Islet of Langerhans (tissue), 1 donor: ENCODE results near the gene TAGLN.
"Not testable (repeated sequence)": the region's sequence is repeated elsewhere in the genome, so short reads cannot be mapped to it uniquely, and the experiment has no call there.

Experiments
- FAIRE-seq: peaks from one replicate; lab custom pipeline; 2011; peaks lifted over from hg19 to GRCh38; lab: Jason Lieb, UNC

The TAGLN gene

GRCh38 chr11:117197006-117197405, 2.2 kb upstream of the TAGLN start:
- FAIRE-seq = no peak

- FAIRE-seq = no peak
These were observed 1.4 kb upstream of the TAGLN start for GRCh38 chr11:117197516-117198456.

- FAIRE-seq = no peak
These were observed 557 bp upstream of the TAGLN start for GRCh38 chr11:117198613-117199012.

GRCh38 chr11:117199916-117200812, 994 bp downstream of the TAGLN start:
- no peak for FAIRE-seq

GRCh38 chr11:117200813-117201657, 1.9 kb downstream of the TAGLN start:
- no peak for FAIRE-seq

- FAIRE-seq = no peak
These were observed 2.6 kb downstream of the TAGLN start for GRCh38 chr11:117201658-117202305.

- no peak for FAIRE-seq
These were observed 3.4 kb downstream of the TAGLN start for GRCh38 chr11:117202386-117203068.

- no peak for FAIRE-seq
These were observed 3.9 kb downstream of the TAGLN start for GRCh38 chr11:117203069-117203407.

- no peak for FAIRE-seq
These were observed 5.3 kb downstream of the TAGLN start for GRCh38 chr11:117204283-117205080.

- FAIRE-seq = no peak
These were observed 6.1 kb downstream of the TAGLN start for GRCh38 chr11:117205211-117205818.

GRCh38 chr11:117206111-117206510, 6.9 kb downstream of the TAGLN start:
- not testable (repeated sequence) for FAIRE-seq

GRCh38 chr11:117206859-117207258, 7.7 kb downstream of the TAGLN start:
- not testable (repeated sequence) for FAIRE-seq

- not testable (repeated sequence) for FAIRE-seq
These were observed 8.3 kb downstream of the TAGLN start for GRCh38 chr11:117207481-117207880.

- FAIRE-seq = not testable (repeated sequence)
These were observed 9.5 kb downstream of the TAGLN start for GRCh38 chr11:117208710-117209109.

GRCh38 chr11:117209351-117210125, 10.4 kb downstream of the TAGLN start:
- FAIRE-seq = not testable (repeated sequence)

- no peak for FAIRE-seq
These were observed 11.4 kb downstream of the TAGLN start for GRCh38 chr11:117210620-117211019.

- no peak for FAIRE-seq
These were observed 13.7 kb downstream of the TAGLN start for GRCh38 chr11:117212697-117213355.

- FAIRE-seq = no peak
These were observed 15.4 kb downstream of the TAGLN start for GRCh38 chr11:117214404-117215110.
